ENCODE results near the gene METTL8. TPM values are rescaled to one million over a fixed set of nuclear protein-coding genes. Genes with fewer than 3 reads are reported as not detected.

Gene METTL8
- total RNA-seq, 2 experiments from 2014 or later, result 43.4 to 44.8 TPM

GRCh38 chr2:171271971-171272436, 161.8 kb downstream of the METTL8 start:
- no peak overlapping the region for H3K27ac Mint-ChIP-seq
- no peak overlapping the region for H3K4me3 Mint-ChIP-seq
- no peaks in the 10 kb centered on the region for H3K36me3 Mint-ChIP-seq (ENCODE audit: low read depth)
- intact Hi-C loops (cut with micrococcal nuclease), result no loop called here
- no peak for DNase-seq
- CTCF ChIA-PET, result interaction anchor here (0.7 to 1.4 kb wide), 2 partner anchors 11 to 144 kb away, joined by 3 read pairs; no protein-coding TSS in a partner anchor
- ATAC-seq, result no peak
- POLR2A ChIA-PET, result interaction anchor here (0.9 to 1.0 kb wide), 2 partner anchors 10 to 19 kb away, joined by 3 read pairs; no protein-coding TSS in a partner anchor
- no peaks in the 10 kb centered on the region for H3K9me3 Mint-ChIP-seq
- H3K27me3 Mint-ChIP-seq, result no peaks in the 10 kb centered on the region
- no peak for TF ChIP-seq CTCF (IDR thresholded peaks at IDR 0.05)
- H3K4me1 Mint-ChIP-seq (ENCODE audit: low read depth), result no peaks in the 10 kb centered on the region

DNA sequence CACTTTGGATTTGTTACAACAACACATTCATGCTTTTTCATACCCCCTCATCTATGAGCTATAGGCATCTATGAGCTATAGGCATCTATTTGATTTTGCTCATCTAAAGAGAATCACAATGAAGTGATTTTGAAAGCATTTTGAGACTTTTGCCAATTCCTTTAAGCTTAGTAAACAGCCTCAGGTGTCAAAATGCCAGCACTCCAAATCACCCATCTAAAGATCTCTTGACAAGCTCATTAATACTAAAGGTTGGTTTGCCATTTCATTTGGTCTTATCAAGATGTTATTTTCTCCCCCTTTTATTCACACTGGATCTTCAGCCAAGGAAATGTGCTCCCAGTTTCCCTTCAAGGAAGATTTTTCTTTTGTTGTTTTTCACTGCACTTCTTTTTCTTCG, 162.4 kb downstream of the METTL8 start:
- ChIA-PET POLR2A (interaction anchor here (0.9 to 1.0 kb wide), 2 partner anchors 10 to 20 kb away, joined by 3 read pairs; no protein-coding TSS in a partner anchor), CTCF (interaction anchor here (0.6 kb wide), 1 partner anchor 9 kb away, joined by 3 read pairs; no protein-coding TSS in a partner anchor)
- TF ChIP-seq CTCF (IDR thresholded peaks at IDR 0.05), result no peak
- Mint-ChIP-seq H3K4me1 (ENCODE audit: low read depth) (no peaks in the 10 kb centered on the region), H3K4me3 (no peak overlapping the region), H3K27ac (no peak overlapping the region), H3K36me3 (ENCODE audit: low read depth) (no peaks in the 10 kb centered on the region), H3K9me3 (no peaks in the 10 kb centered on the region), H3K27me3 (no peaks in the 10 kb centered on the region)
- no peak for ATAC-seq
- DNase-seq, result no peak
- intact Hi-C loops (cut with micrococcal nuclease), result no loop called here

DNA sequence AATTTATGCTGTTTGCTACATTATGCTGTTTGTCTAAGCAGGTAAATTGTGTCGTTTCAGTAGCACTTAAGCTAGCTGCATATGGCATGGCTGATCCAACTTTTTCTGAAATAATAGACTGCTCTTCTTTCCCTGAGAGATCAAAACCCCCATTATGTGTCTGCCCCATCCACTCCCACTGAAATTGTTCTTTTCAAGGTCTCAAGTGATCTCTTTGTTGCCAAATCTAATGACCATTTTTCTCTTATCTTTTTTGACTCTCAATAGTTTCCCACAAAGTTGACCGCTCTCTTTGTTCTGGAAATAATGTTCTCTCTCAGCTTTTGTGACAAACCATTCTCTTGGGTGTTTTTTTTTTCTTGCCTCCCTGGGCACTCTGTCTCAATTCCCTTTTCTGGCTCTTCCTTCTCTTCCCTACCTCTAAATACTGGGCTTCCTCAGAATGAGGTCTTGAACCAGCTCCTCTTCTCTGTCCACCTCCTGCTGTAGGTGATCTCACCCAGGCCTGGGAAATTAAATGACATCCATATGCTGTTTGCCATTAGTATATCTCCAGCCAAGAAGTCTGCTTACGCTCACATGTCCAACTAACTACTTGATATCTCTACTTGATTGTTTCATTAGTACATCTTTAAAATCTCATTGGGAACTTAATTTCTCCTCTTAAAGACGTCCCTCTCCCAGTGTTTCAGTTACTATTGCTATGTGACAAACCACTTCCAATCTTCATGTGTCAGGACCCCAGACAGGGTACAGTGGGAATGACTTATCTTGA, 165.7 kb downstream of the METTL8 start:
- Mint-ChIP-seq H3K27ac (no peak overlapping the region), H3K4me3 (no peak overlapping the region), H3K27me3 (no peaks in the 10 kb centered on the region), H3K36me3 (ENCODE audit: low read depth) (no peaks in the 10 kb centered on the region), H3K9me3 (no peaks in the 10 kb centered on the region), H3K4me1 (ENCODE audit: low read depth) (peaks cover 7% of the 10 kb centered on the region)
- intact Hi-C loops (cut with micrococcal nuclease), result no loop called here
- ATAC-seq (no peak), DNase-seq (no peak)
- CTCF ChIA-PET, result interaction anchor here (0.7 kb wide), 1 partner anchor 143 kb away, joined by 3 read pairs; no protein-coding TSS in a partner anchor
- POLR2A ChIA-PET, result interaction anchor here (0.9 kb wide), 1 partner anchor 13 kb away, joined by 3 read pairs; no protein-coding TSS in a partner anchor
- TF ChIP-seq CTCF (IDR thresholded peaks at IDR 0.05), result no peak

Other genes with a start within 250 kb of the METTL8 start
- 10 to 100 TPM; 19.0 to 20.1 TPM for gene DCAF17, start 236 bp upstream of the METTL8 start, total RNA-seq
- 1 to 10 TPM in 1 of 2 experiments, under 1 TPM in 1; 0.79 to 1.2 TPM for gene CYBRD1, start 88.5 kb upstream of the METTL8 start, total RNA-seq